ENCODE results near the gene LRRC32.

The LRRC32 gene

GRCh38 chr11:76670485-76671236 is at the start of gene LRRC32:
Gene LRRC32, minus strand, starts transcription at chr11:76670747. Its CDS starts 4,793 bp downstream, at chr11:76665954.
- DNase-seq = no peak

- DNase-seq = no peak
Observed at GRCh38 chr11:76719686-76720085, 49.1 kb upstream of the LRRC32 start.

GRCh38 chr11:76719281-76719680 is 48.7 kb upstream of the LRRC32 start:
- DNase-seq = no peak

- DNase-seq = no peak
Observed at GRCh38 chr11:76717816-76718215, 47.3 kb upstream of the LRRC32 start.

GRCh38 chr11:76717369-76717768 is 46.8 kb upstream of the LRRC32 start:
- DNase-seq = no peak

- no peak for DNase-seq
Observed at GRCh38 chr11:76716268-76716667, 45.7 kb upstream of the LRRC32 start.

GRCh38 chr11:76714493-76714892 is 43.9 kb upstream of the LRRC32 start:
- DNase-seq = no peak

- DNase-seq = no peak
Observed at GRCh38 chr11:76713499-76713898, 43.0 kb upstream of the LRRC32 start.

GRCh38 chr11:76712125-76712524 is 41.6 kb upstream of the LRRC32 start:
- no peak for DNase-seq

GRCh38 chr11:76709756-76710155 is 39.2 kb upstream of the LRRC32 start:
- DNase-seq = no peak

GRCh38 chr11:76708972-76709660 is 38.6 kb upstream of the LRRC32 start:
- DNase-seq = no peak

GRCh38 chr11:76707293-76707825 is 36.8 kb upstream of the LRRC32 start:
- no peak for DNase-seq

- no peak for DNase-seq
Observed at GRCh38 chr11:76706667-76707066, 36.1 kb upstream of the LRRC32 start.

GRCh38 chr11:76705826-76706225 is 35.3 kb upstream of the LRRC32 start:
- no peak for DNase-seq

- no peak for DNase-seq
Observed at GRCh38 chr11:76704171-76704948, 33.8 kb upstream of the LRRC32 start.

GRCh38 chr11:76703707-76704106 is 33.2 kb upstream of the LRRC32 start:
- no peak for DNase-seq

GRCh38 chr11:76702336-76703128 is 32.0 kb upstream of the LRRC32 start:
- DNase-seq = no peak

- no peak for DNase-seq
Observed at GRCh38 chr11:76701294-76702040, 30.9 kb upstream of the LRRC32 start.

- peak; percentile 9 for DNase-seq
Observed at GRCh38 chr11:76700177-76701100, 29.9 kb upstream of the LRRC32 start.

- no peak for DNase-seq
Observed at GRCh38 chr11:76699451-76700091, 29.0 kb upstream of the LRRC32 start.

All from GOT3 (cell line).